ENCODE results near the gene ABHD2.

- no peak for TF ChIP-seq POLR2A (IDR thresholded peaks at IDR 0.05)
- TF ChIP-seq CTCF (IDR thresholded peaks at IDR 0.05) = no peak
Measured at GRCh38 chr15:89075101-89075640, 13.1 kb upstream of the ABHD2 start.
